HG03039 (cell line): Measurements from ENCODE around the gene GBA3.

Experiments
- ATAC-seq: cut with Tn5 transposase; IDR thresholded peaks from one replicate; pipeline ENCODE4 v1.9.1; 2021; ENCODE audit warnings: mild to moderate bottlenecking, moderate library complexity; ENCODE audit not compliant: unreplicated experiment

GBA3 gene

GRCh38 chr4:22692736-22693135, at the start of gene GBA3:
Gene GBA3 (plus strand): TSS chr4:22692937.
- ATAC-seq = no peak

GRCh38 chr4:22643952-22644351, 48.8 kb upstream of the GBA3 start:
- no peak for ATAC-seq

GRCh38 chr4:22645481-22646182, 47.1 kb upstream of the GBA3 start:
- no peak for ATAC-seq

GRCh38 chr4:22648996-22649395, 43.7 kb upstream of the GBA3 start:
- ATAC-seq = no peak

GRCh38 chr4:22650771-22651170, 42.0 kb upstream of the GBA3 start:
- no peak for ATAC-seq

- ATAC-seq = no peak
These were observed 39.0 kb upstream of the GBA3 start for GRCh38 chr4:22653752-22654151.

- no peak for ATAC-seq
These were observed 31.3 kb upstream of the GBA3 start for GRCh38 chr4:22661443-22661842.

- no peak for ATAC-seq
These were observed 25.3 kb upstream of the GBA3 start for GRCh38 chr4:22667332-22667940.

- ATAC-seq = no peak
These were observed 24.4 kb upstream of the GBA3 start for GRCh38 chr4:22668301-22668700.

- no peak for ATAC-seq
These were observed 24.0 kb upstream of the GBA3 start for GRCh38 chr4:22668702-22669101.

- ATAC-seq = no peak
These were observed 21.8 kb upstream of the GBA3 start for GRCh38 chr4:22670956-22671355.

GRCh38 chr4:22672519-22672918, 20.2 kb upstream of the GBA3 start:
- no peak for ATAC-seq

- no peak for ATAC-seq
These were observed 19.8 kb upstream of the GBA3 start for GRCh38 chr4:22672944-22673343.

GRCh38 chr4:22674700-22675099, 18.0 kb upstream of the GBA3 start:
- ATAC-seq = no peak

GRCh38 chr4:22676063-22676462, 16.7 kb upstream of the GBA3 start:
- no peak for ATAC-seq

- no peak for ATAC-seq
These were observed 15.0 kb upstream of the GBA3 start for GRCh38 chr4:22677780-22678179.

- no peak for ATAC-seq
These were observed 13.5 kb upstream of the GBA3 start for GRCh38 chr4:22678940-22679854.

GRCh38 chr4:22680065-22680642, 12.6 kb upstream of the GBA3 start:
- no peak for ATAC-seq

GRCh38 chr4:22683726-22684125, 9.0 kb upstream of the GBA3 start:
- no peak for ATAC-seq

- ATAC-seq = no peak
These were observed 6.6 kb upstream of the GBA3 start for GRCh38 chr4:22686141-22686540.

- no peak for ATAC-seq
These were observed 4.5 kb upstream of the GBA3 start for GRCh38 chr4:22688236-22688635.
